Measurements from ENCODE around the gene ZSCAN2.
A peak's percentile ranks its signal among the peaks of the same experiment; 100 is the strongest.

ZSCAN2 gene

GRCh38 chr15:84643838-84644237 is 43.0 kb downstream of the ZSCAN2 start:
- no peak for FAIRE-seq

- FAIRE-seq, result no peak
Observed at GRCh38 chr15:84645496-84645895, 44.7 kb downstream of the ZSCAN2 start.

GRCh38 chr15:84645997-84646396 is 45.2 kb downstream of the ZSCAN2 start:
- FAIRE-seq, result no peak

GRCh38 chr15:84647726-84648125 is 46.9 kb downstream of the ZSCAN2 start:
- FAIRE-seq, result no peak

DNA sequence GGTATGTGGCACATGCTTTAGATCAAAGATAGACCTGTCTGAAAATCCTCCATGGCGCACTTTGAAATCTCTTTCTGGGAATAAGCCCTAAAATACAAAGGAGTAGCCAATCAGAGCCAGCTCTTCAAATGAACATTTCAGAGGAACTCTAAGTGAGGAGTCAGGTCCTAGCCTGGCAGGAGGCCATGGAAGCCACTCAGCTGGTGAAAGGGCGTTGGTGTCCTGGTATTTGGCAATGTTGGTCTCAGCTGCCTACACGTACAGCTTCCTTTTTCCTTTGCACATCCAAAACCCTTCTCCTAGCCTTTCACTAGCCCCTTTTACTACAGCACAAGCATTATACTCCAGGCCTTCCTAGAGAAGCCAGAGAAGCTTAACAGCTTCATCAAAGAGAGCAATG is 47.7 kb downstream of the ZSCAN2 start:
- FAIRE-seq, result no peak

DNA sequence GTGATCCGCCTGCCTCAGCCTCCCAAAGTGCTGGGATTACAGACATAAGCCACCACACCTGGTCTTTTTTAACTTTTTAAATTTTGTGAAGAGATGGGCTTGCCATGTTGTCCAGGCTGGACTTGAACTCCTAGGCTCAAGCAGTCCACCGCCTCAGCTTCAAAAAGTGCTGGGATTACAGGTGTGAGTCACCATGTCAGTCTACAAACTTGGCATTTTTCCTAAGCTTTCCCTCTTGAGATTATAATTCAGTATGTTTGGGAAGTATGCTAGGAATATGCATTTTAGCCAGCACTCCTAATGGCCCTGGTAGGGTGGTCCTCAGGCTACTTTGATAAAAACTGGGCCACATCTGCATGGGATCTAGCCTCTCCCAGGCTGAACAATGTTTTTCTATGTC is 48.9 kb downstream of the ZSCAN2 start:
- FAIRE-seq, result no peak

DNA sequence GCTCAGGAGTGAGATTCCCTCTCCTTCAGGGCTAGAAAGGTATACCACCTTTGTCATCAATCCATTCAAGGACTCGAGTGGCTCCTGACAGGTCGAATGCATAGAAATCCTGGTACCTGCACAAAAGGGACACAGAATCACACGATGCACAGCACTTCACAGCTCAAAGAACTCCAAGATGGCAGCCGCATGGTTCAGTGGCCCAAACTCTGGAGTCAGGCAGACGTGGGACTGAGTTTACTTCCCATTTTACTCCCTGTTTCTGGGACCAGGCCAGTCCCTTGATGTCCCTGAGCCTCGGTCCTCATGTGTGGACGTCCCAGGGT is 52.7 kb downstream of the ZSCAN2 start:
- no peak for FAIRE-seq

DNA sequence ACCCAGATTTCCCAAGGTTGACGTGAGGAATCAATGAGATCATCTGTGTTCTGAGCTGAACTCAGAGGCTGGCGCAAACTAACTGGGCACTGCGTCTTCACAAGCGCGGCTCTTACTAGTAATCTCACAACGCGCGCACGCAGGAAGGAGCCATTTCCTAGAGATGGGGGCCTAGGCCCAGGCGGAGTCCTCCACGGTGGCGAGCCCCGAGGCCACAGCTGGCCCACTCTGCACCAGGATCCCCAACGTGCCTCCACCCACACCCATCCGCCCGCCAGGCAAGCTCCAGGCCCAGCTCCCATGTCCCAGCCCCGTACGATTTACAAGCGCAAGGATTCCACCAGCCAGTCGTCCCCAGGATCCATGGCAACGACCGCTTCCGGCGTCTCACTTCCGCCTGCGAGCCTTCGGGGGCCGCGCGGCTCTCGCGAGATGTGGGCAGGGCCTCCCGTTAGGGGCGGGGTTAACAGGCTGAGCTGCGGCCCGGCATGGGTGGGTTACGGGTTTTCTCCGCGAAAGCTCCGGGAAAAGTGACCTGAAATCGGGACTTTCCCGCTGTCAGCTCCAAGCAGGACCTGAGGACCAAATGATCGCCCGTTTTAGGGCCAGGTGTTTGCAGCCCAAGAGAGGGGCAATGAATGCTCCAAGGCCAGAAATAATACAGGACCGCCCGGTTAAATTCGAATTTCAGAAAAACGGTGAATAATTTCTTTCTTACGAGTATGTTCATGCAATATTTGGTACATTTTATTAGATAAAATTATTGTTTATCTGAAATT is 53.3 kb downstream of the ZSCAN2 start, which contains the start of gene WDR73:
Gene WDR73, minus strand, starts transcription at position 374 of the 779 bp plus-strand sequence. Its CDS starts 9 bp downstream, at position 365.
- FAIRE-seq, result peak; percentile 43

GRCh38 chr15:84654689-84655453 is 54.1 kb downstream of the ZSCAN2 start:
- no peak for FAIRE-seq

- FAIRE-seq, result no peak
Observed at GRCh38 chr15:84656972-84657371, 56.2 kb downstream of the ZSCAN2 start.

DNA sequence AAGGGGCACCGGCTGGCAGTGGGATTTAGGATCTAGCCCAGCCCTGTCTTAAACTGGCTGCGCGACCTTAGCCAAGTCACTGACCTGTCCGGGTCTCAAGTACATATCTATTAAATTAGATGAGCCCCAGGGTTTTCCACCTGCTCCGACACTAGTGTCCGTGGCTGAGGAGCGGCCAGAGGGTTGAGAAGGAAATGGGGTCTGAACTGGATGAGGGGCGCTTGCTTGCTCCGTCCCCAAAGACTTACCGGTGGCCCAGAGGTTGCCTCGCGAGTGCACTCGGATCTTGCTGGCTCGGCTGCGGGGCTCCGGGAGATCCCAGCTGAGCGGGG is 56.9 kb downstream of the ZSCAN2 start:
- FAIRE-seq, result no peak

- FAIRE-seq, result no peak
Observed at GRCh38 chr15:84658080-84658787, 57.4 kb downstream of the ZSCAN2 start, which contains the start of gene NMB. TSS of gene NMB (minus strand) at chr15:84658199. CDS start at chr15:84658152, 47 bp downstream.

- FAIRE-seq, result no peak
Observed at GRCh38 chr15:84658788-84659411, 58.1 kb downstream of the ZSCAN2 start.

DNA sequence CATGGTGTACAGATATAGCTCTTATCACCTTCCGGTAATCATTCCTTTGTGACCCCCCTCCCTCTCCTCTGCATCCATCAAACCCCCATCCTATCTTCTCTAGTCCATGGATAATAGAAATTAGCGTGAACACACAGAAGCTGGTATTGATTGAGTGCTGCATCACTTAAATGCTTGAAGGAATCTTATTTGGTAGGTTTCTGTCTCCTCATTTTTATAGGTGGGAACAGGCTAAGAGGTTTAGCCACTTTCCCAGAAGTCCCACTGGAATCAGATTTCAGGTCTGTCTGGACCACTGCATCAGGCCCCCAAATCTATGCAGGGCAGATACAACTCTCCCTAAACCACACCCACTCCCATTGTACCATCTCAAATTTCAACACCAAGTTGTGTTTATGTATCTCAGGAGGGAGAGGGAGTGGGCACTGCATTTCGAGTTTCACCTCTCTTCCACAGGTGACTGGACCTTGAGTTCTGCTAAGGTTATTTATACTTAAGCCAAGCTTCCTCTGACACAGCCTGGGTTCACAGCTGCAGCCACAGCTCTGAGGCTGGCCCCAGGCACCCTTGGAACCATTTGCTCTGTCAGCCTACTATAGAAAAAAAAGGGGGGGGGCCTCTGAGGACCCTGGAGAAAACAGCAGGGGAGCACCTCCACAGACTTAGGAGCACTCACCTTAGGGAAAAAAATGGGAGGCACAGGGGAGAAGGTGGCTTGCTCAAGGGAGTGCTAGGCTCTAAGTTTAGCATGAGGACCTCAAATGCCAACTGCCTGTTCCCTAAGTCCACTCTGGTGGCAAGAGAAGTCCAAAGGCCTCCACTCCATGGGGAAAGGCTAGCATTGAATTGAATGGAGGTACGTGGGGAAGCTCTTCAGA is 59.3 kb downstream of the ZSCAN2 start:
- no peak for FAIRE-seq

DNA sequence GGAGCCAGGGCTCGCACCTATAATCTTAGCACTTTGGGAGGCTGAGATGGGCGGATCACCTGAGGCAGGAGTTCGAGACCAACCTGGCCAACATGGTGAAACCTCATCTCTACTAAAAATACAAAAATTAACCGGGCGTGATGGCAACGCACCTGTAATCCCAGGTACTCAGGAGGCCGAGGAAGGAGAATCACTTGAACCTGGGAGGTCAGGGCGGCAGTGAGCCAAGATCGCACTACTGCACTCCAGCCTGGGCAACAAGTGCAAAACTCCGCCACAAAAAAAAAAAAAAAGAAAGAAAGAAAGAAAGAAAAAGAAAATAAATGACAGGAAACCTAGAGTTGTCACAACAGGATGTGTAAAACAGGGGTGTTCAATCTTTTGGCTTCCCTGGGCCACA is 60.2 kb downstream of the ZSCAN2 start:
- no peak for FAIRE-seq

DNA sequence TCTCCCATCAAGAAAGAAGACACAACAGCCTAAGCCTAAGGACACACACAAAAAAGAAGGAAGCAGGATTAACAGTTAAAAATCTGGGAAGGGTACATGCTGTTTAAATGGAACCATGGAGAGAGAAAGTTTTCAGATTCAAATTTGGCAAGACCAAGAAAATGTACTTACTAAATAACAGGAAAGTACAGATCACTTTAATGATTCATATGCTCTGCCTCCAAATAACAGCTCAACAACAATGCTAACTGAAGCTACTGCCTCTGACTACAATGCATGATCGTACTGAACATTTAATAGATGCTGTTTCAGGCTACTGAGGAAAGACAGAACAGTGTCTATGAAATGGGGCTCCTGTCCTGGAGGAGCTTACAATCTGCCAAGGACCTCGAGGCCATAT is 65.6 kb downstream of the ZSCAN2 start:
- no peak for FAIRE-seq

DNA sequence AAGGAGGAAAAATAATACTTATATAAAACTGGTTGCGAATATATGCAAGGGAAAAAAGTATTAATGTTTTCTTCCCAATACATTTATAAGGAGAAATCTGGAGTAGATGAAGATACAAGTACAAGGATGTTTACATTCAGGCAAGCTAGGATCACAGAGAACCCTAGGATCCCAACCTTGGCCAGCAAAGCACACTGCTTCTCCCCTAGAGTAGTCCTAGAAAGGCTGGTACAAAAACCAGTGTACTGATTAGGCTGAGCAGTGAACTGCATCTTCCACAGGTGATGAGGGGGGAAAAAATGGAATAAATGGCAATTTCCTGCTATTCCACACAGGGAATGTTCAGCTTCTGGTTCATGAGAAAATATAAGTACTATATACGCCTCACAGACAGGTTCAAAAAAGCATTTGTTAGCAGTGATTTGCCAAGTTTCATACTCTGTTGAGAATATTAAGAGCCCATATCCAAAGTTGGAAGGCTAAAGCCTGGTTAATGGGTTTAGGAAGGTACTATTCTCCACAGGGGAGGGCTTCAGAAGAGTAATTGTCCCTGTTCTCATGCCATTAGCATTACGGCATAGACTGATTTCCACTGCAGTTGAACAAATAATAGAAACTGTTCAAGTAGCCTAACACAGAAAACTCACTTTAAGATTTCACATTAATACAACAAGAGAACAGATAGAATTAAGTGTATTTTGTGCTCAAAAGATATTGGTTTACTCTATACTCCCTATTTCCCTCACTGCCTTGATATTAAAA is 67.6 kb downstream of the ZSCAN2 start:
- no peak for FAIRE-seq

DNA sequence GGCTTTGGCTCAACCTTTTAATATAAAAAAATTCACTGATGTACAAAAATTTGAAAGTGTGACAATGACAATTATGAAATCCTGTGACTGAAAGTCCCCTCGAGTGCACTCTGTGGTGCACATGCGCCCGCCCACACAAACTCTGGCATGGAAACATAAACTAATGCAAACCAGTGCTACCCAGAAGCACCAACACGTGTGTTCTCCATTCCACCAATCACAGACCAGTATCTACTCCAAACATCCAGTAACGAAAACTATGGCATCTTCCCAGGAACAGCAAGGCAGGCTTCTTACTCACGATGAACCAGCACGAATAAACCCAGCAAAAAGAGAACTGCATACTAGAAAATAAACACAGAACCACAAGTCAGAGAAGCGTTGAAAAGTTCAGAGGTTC is 68.9 kb downstream of the ZSCAN2 start:
- no peak for FAIRE-seq

DNA sequence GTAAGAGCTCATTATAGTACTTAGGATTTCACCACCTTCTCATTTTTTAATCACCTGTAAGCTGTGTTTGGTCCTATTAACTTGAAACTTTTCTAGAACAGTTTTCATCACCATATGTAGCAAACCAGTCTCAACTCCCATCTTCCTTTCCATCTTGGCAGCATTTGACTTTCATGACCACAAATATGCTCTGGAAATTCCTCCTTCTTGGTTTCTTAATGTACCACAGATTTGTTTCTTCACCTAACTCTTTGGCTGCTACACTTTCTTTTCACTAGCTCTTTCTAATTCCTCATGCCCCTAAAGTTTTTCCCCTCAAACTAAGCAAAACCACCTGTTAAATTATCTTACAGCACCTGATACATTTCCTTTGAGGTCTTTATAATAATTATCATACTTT is 70.4 kb downstream of the ZSCAN2 start:
- no peak for FAIRE-seq

All from endometrium (tissue), 2 donors.